A549 (cell line): ENCODE results near the gene ZNF438. TPM values are rescaled to one million over a fixed set of nuclear protein-coding genes. Genes with fewer than 3 reads are reported as not detected.
"Not testable (repeated sequence)": the region's sequence is repeated elsewhere in the genome, so short reads cannot be mapped to it uniquely, and the experiment has no call there.

Source experiments
- ATAC-seq, 2 experiments: fragments of 200-7000 bp in 1 of 2; fragments of >200 bp in 1 of 2; cut with Nextera tagmentation in 1 of 2; cut with Tn5 transposase in 1 of 2; 3 replicates each; pipeline versions ENCODE4 v1.8.0 to v1.9.1; 2018 to 2020; ENCODE audit warnings: mild to moderate bottlenecking in 1 of 2, moderate library complexity in 1 of 2
- CTCF ChIA-PET: fragments of 300-600 bp; sonication (Branson Sonifier 250); formaldehyde crosslinking; extraction: SDS; loops from one replicate; lab custom pipeline; 2021; ENCODE audit warnings: antibody characterized with exemption, inconsistent platforms; lab: Yijun Ruan, JAX
- POLR2A ChIA-PET: fragments of 350-600 bp; formaldehyde crosslinking; extraction: SDS; loops from one replicate; lab custom pipeline; 2021; ENCODE audit warnings: antibody characterized with exemption, inconsistent platforms; lab: Yijun Ruan, JAX
- DNase-seq, 2 experiments: peaks; one replicate each; pipeline versions ENCODE4 v3.0.0 to v3.0.0-alpha.2; 2011 to 2016; ENCODE audit warnings: low read depth in 1 of 2, low spot score in 1 of 2
- FAIRE-seq: peaks from 2 replicates; lab custom pipeline; 2011; peaks lifted over from hg19 to GRCh38; lab: Jason Lieb, UNC
- H3K27ac ChIP-seq, 2 experiments: fragments of >200 bp; sonication (Bioruptor Twin); formaldehyde crosslinking; 3 replicates each; pipeline ENCODE4 v1.5.1; 2016 to 2017
- H3K4me1 ChIP-seq: fragments of >200 bp; sonication (Bioruptor Twin); formaldehyde crosslinking; 3 replicates; pipeline ENCODE4 v1.6.1; 2016
- H3K4me2 ChIP-seq: fragments of >200 bp; sonication (Bioruptor Twin); formaldehyde crosslinking; 3 replicates; pipeline ENCODE4 v1.6.1; 2016
- H3K4me3 ChIP-seq: fragments of >200 bp; sonication (Bioruptor Twin); formaldehyde crosslinking; 3 replicates; pipeline ENCODE4 v1.5.1; 2016
- H3K9me3 ChIP-seq: fragments of >200 bp; sonication (Bioruptor Twin); formaldehyde crosslinking; 3 replicates; pipeline ENCODE4 v1.6.1; 2016
- ZC3H11A ChIP-seq: fragments of 450-650 bp; IDR thresholded peaks from 2 replicates; pipeline ENCODE4 v1.6.1; 2014; ENCODE audit warnings: antibody characterized with exemption, mild to moderate bottlenecking
- WGBS: methylation state at CpG from one replicate; pipeline ENCODE4 v1.1.6; 2017; ENCODE audit errors: missing lambda C conversion rate; 5-methylcytosine and 5-hydroxymethylcytosine counted together
- polyA plus RNA-seq, 4 experiments: library from polyadenylated mRNA; depleted of rRNA in 3 of 4; stranded (reverse); fragments of >200 nt; fragmentation: RNase III in 1 of 4; extraction: RNeasy Plus Mini Kit Qiagen cat#74134 plus additional on column Dnase treatment in 1 of 4; gene quantifications; 2 replicates in 3 of 4; 3 replicates in 1 of 4; pipeline ENCODE4 v1.2.3, GENCODE V29; 2011 to 2017

Gene ZNF438
- polyA plus RNA-seq, 2 of the 4 experiments (the other 2 are of a cell fraction): 2.2 to 4.5 TPM

- peak; percentile 88 for TF ChIP-seq ZC3H11A
- ATAC-seq, H3K4me3 ChIP-seq, H3K9me3 ChIP-seq, H3K4me2 ChIP-seq, DNase-seq, POLR2A ChIA-PET, H3K27ac ChIP-seq, H3K4me1 ChIP-seq, FAIRE-seq: not testable (repeated sequence)
- CTCF ChIA-PET: interaction anchor here (1.9 kb wide), 1 partner anchor 11 kb away, joined by 5 read pairs; no protein-coding TSS in a partner anchor
- WGBS: 43% methylated on average over 4 of the region's 4 CpGs
Measured at GRCh38 chr10:30795024-30795423, 236.6 kb downstream of the ZNF438 start.
